Fibroblast of peridontal ligament (primary cell): ENCODE measurements around the gene ADAM8.

Source experiments
- DNase-seq: peaks from one replicate; pipeline ENCODE4 v3.0.0-alpha.2; 2010; ENCODE audit errors: extremely low read depth

Gene ADAM8

GRCh38 chr10:133212853-133213494 is 63.7 kb downstream of the ADAM8 start:
- no peak for DNase-seq
